Left forelimb (tissue), 1 donor: Measurements from ENCODE around the gene CRELD2.

Source experiments
- DNase-seq: peaks from one replicate; pipeline ENCODE4 v3.0.0-alpha.2; 2018; ENCODE audit warnings: low spot score

CRELD2 gene

DNA sequence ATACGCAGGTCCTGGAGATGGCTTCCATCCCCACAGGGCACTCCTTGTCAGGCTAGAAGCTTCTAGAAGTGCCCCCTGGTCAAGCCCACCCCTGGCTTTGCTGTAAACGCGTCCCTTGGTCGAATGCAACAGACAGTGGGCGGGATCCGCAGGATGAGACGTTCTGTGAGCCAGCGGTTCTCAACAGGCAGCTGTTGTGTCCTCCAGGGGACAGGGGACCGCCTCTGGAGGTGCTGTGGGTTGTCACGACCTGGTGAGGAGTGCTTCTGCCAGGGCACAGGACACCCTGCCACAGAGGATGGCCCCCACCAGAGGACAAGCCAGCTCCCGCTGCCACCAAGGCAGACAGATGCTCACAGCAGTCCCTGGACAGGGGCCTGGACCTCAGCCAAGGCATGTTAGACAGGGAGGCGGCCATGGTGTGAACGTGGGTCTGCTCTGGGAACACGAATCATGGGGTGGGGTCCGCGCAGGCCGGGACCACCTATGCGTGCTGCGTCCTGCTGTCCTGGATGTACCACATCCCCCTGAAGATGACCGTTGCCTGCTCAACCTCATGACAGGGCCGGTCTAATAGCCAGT, 11.7 kb downstream of the CRELD2 start:
- DNase-seq, result no peak

DNA sequence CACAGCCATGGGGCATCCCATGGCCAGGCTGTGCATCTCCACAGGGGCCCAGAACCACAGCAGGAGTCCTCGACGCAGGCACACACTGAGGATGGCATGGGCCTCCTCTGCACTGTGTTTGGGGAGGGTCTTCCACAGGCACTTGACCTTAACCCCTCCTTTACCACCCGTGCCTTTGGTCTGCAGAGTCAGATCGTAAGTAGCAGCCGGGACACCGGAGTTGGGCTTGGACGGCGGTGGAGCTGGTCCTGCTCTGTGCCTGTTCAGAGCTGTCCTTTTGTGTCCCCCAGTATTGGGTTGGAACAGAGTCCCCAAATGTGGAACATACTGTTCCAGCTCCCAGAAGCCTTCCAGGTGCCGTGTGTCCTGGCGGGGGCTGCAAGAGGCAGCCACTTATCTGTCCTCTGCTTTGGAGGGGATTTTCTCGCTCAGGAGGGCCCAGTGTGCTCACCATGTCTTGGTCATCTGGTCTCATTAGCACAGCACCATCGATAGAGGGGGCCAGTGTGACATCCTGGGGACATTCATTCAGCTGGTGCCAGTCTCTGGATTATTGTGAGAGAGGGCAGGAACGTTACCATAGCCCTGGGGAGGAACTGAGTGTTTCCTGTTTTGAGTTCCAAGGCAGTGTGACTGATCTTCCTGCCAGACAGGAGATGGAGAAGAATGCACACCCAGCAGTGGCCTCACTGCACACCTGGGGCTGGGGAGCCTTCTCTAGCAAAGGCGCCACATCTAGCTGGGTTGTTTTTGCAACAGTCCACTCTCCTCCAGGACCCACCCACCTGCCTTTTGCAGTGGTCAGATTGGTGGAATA, 12.4 kb downstream of the CRELD2 start:
- no peak for DNase-seq

DNA sequence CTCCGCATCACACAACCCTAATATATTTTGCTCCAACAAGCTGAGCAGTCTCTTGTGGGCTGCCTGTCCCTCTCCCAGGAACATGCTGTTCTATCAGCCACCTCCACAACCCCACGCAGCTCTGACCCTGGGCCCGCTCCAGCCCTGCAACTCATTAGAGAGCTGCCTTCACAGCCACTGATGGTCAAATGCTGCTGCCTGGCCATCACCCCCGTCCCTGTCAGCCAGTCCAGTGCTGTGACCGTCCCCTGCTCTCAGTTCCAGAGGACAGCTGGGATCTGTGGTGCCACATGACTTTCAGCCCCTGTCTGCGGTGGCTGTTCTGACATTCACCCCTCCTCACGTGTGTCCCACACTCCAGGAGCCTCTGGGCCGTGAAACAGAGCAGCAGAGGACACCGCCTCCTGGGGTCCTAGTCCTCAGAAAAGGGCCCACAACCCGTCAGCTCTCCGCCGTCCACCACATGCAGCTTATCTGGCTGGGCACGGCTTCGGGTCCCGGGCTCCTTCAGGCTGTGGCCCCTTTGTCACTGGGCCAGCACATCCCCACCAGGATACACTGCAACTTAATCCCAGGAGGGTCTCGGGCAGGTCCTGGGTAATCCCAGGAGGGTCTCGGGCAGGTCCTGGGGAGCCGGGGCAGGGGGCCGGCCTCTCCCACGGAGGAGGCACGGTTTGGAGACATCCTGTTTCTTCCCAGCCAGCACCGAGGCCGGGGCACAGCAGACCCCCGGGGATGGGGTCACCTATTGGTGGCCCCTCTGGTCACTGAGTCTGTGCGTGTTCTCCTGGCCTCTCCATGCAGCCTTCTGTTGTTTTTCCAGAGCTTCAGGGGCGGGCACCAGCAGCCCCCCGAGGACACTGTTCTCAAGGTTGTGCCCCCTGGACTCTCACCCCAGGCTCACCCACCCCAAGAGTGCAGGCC, 15.1 kb downstream of the CRELD2 start:
- DNase-seq, result no peak

DNA sequence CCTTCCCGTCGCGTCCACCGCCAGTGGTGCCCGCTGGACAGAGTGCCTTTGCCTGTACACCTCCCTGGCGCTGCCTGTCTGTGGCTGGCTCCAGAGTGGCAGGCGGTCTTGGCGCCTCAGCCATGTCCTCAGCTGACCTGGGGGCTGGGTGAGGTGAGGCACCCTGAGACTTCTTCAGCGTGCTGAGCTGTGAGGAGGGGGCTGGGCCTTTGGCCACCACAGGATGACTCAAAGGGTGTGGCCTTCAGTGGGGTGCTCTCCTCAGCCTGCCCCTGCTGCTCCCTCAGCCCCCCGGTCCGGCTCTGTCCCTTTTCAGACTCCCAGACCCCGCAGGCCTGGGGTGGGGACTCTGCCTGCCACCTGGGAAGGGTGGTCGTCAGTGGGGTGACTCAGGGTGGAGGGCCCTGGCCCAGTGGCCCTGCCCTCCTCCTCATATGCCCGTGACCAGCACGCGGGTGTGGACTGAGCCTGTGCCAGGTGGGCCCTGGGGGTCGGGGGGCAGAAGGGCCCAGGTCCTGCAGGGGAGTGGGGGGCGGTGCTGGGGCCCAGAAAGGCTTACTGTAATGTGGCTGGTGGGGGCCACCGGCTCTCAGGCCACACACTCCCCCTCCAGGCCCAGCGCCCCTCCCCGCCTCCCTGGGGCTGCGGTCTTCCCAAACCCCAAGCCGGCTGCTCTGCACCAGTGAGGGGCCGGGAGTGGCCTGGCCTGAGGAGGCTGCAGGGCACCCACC, 15.9 kb downstream of the CRELD2 start:
- no peak for DNase-seq

DNA sequence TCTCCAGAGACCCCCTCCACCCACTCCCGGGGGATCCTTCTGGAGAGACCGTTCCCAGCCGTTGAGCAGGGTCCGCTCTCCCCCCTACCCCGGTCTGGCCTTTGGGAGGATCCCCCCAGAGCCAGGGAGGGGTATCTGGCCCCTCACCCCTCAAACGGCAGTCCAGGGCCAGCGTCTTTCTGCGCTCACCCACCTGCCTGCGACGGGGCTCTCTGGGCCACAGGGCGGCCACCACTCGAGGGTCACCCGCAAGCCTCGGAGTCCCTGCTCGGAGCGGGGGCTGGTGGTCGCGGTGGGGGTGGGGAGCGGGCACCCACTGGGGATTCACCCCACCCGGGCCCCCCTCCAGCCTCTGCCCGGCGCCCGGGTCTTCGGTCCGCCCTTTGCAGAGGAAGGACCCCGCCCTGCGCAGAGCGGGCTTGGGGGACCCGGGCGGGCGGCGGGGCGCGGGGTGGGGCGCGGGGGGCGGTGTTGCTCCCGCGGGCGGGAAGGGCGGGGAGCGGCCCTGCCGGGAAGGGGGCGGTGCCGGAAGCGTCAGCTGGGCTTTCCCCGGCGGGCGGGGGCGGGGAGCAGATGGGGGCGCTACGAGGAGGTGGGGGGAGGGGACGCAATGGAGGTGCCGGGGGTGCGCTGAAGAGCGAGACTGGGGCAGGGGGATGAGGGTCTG, 16.6 kb downstream of the CRELD2 start:
- DNase-seq, result peak; percentile 80

DNA sequence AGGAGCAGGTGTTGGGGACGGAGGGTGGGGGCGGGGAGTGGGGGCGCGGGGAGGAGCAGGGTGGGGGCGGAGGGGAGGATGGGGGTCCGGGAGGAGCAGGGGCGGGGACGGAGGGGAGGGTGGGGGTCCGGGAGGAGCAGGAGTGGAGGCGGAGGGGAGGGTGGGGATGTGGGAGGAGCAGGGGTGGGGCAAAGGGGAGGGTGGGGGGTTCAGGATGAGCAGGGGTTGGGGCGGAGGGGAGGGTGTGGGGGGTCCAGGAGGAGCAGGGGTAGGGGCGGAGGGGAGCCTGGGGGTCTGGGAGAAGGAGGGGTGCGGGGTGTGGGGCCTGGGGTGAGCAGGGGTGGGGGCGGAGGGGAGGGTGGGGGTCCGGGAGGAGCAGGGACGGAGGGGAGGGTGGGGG, 17.1 kb downstream of the CRELD2 start:
- no peak for DNase-seq

DNA sequence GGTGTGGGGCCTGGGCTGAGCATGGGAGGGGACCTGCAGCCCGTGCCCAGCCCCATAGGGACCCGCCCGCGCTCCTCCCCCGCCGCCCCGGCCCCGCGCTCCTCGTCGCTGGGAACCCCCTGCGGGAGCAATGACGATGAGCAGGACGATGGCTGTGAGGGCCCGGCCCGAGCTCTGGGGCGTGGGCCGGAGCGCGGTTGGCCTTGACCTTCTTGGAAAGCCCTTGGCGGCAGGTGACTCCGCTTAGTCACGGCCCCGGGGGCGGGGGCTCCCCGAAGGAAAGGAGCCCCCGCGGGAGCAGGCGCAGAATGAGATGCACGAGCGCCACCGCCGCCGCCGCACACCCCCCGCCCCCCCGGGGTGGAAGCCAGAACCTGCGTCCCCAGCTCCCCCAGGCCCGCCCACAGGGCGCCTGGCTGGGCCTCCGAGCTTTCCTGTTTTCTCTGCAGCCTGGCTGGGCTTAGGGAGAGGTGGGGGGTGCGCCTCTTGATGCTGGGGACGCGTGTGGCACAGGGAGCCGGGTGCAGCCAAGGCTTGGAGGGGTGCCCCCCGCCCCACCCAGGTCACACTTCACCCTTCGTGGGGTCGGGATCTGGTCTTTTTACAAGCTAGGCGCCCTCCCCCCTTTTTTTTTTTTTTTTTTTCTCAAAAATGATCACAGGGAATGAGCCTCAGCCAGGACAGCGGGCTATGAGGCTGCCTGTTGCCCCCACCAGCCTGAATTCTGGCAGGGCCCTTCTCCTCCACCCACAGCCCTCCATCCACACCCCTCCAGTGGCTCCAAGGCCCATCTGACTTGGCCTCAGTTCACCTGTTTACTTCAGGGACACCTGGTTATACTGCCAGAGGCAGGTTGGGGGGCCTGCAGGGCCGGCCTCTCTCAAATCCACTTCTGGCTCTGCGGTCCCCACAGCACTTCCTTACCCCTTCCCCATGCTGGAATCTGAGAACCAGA, 17.9 kb downstream of the CRELD2 start:
- no peak for DNase-seq

DNA sequence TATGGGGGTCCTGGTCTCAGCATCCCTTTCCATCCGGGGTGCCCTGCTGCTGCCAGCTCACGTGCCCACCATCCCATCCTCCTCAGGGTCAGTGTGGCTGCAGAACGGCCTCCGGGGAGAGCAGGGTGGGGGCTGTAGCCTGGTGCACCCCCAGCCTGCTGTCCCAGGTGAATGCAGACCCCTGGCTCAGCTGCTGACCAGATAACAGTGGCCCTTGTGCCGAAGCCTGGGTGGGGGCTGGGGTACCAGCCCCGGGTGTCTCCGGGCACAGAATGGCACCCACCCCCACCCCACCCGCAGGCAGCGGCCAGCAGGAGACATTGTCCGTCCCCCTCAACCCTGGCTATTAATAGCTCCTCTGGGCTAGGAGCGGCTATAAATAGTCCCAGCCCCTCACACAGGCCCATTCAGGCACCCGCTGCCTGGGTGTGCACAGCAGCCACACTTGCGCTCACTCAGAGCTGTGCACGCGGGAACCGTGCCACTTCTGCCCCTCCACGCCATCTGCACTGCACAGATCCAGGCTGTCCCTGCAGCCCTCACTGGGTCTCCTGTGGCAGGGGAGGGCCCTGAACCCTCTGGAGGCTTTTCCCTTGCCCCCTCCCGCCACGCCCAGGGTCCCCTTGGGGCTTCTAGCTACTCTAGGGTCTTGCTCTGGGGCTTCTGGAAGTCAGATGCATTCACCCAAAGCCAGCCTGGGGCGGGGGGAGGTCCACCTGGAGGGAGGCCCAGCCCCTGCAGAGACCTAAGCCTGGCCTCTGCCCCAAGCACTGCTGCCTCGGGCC, 18.7 kb downstream of the CRELD2 start:
- no peak for DNase-seq

DNA sequence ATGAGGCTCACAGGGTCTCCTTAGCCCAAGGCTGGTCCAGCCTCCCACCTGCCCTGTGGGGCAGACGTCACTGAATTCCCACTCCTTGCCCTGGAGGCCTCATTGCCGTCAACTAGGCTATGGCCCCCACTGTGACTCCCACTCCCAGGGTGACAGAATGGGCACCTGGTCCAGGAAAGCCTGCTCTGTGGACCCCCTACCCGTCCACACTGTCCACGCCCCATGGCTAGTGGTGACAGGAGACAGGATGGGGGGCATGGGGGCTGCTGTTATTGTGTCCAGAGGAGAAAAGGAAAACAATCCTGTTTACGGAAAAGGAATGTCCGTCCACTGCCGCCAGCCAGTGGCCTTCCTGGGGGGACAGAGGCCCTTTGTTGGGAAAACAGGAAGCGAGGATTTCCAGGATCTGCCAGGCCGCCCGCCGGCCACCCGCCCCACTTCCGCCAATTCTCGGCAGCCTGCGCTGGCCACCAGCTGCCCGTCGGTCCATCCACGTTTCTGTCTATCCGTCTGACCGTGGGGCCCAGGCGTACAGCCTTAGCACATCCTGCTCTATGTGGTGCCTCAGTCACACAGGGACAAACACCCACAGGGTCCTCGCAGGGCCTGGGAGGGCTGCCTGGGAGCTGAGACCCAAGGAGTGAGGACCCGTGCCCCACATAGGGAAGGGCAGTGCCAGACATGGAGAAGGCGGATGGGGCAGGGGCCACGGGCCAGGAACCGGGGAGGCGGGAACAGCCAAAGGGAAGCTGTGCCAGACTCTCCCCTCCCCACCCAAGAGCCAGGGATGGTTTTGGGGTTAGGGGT, 19.5 kb downstream of the CRELD2 start:
- no peak for DNase-seq

DNA sequence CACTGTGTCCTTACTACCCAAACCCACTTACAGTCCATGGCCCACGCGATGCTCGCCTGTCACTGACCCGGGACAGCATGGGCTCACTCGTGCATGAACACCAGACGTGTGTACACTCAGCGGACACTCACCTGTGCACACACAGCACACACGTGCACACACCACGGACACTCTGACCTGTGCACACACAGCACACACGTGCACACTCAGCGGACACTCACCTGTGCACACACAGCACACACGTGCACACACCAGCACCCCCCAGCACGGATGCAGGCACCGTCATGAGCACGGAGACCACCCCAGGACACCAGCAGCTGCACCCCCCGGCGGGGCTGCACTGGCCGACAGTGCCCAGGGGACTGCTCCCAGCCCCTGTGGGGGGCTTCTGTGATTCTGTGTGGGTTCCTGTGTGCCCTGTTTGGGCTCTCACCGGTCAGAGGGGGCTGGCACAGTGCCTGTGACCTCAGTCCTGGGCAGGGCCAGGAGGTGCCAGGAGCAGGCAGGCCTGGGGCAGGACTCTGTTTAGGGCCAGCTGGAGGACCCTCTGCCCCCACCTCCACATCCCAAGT, 20.2 kb downstream of the CRELD2 start:
- no peak for DNase-seq

DNA sequence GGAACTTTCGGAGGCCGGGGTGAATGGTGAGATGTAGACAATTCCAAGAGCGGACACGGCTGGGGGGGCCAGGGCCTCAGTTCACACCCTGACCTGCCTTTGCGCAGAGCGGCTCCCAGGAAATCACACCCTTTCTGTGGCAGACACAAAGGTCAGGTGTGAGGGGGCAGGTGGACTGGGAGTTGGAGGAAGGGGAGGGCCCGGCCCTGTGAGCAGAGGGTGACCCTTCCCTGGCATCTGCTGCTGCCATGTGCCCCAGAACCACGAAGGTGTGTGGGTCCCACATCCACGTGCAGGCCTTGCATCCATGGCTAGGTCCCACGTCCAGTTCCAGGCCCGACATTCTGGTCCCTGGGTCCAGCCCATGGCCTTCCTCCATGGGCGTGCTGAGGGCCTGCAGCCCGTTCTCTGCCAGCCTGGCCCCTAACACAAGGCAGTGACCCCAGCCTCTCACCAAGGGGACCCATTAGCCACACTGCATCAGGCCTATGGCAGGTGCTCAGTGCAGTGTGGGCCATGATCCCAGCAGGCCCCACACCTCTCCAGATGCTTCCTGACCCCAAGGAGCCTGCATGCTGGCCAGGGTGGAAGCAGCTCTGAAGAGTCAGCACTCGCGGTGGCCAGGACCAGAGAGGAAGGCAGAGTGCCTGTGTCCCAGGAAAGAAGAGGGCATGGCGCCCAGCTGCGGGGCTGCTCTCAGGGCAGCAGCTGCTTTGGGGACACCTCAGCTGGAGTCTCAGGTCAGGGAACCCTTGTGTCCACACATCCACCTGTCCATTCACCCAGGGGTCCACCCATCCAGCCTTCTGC, 23.3 kb downstream of the CRELD2 start:
- no peak for DNase-seq

DNA sequence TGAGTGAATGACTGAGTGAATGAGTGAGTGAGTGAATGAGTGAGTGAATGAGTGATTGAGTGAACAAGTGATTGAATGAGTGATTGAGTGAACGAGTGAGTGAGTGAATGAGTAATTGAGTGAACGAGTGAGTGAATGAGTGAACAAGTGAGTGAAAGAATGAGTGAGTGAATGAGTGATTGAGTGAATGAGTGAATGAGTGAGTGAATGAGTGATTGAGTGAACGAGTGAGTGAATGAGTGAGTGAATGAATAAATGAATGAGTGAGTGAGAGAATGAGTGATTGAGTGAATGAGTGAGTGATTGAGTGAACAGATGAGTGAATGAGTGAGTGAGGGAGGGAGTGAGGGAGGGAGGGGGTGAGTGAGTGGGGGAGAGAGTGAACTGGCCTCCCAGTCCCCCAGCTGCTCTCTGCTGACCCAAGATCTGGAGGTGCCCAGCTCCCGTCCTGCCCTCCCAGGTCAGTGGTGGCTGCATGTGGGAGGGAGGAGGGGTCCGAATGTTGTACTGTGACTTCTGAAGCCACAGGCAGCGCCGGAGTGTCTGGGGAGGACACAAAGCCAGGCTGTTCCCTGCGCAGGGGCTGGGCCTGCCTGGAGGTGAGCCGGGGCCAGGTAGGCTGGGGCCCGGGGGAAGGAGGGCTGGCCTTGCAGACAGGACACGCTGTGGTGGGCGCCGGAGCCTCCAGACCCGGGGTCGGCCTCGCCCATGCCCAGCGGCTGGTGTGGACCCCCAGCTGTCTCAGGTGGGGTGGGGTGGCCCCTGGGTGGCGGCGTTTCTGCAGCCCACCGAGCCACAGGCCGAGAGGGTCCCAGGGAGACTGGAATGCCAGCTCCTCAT, 24.4 kb downstream of the CRELD2 start:
- DNase-seq, result no peak

DNA sequence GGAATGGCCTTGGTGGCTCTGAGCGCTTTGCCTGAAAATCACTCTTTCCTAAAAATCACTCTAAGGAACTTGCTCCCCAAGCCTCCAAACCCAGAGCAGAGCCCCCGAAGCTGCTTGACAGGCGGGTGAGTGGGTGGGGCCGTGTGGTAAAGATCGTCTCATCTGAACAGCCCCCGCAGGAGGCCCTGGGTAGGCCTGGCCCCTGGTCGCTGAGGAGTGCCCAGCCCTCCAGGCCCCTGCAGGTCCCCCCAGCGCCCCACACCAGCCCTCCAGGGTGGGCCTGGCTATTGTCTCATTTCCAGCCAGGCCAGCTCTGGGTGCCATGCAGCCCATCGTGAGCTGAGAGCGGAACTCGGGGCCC, 25.0 kb downstream of the CRELD2 start:
- no peak for DNase-seq

DNA sequence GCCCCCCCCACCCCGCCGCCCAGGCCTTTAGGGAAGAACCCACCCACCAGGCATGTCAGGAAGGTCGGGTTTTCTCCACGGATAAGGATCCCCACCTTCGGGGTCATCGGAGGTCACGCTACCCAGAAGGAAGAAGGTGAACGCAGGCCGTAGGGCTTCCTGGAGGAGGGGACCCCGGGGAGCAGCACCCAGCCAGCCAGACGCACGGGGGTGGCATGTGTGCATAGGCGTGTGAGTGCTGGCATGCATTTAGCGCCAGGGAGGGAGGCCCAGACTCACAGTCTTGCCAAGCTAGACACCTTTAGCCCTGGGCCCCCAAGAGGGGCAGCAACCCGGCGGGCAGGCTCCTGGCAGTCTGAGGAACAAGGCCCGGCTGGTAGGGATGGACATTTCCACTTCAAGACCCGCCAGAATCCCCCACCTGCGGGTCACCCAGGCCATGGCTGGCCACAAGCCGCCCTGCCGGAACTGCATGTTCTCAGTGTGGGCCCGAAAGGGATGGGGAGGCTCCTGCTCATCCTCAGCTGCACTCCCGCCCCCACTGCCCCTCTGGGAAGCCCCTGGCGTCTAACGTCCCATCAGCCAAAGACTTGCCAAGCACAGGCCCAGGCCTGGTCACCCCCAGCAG, 25.5 kb downstream of the CRELD2 start:
- DNase-seq, result no peak

DNA sequence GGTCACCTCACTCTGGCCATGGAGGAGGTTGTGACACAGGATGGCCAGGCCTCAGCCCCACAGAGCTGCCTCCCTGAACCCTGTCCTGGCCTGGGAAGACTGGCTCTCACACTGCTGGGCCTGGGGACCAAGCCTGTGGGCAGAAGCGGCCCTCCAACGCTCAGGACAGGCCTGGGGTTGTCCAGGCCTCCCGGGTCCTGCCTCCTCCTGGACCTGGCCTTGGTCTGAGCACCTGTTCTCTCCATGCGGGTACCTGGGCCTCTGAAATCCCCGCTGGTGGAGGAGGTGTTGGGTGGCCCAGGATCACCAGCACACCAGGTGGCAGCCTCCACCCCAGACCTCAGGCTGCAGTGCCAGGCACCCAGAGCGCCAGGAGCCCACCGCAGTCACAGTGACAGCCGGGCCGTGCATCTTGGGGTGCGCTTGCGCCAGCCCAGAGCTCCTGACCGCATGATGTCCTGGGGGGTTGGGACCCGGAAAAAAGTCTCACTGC, 26.0 kb downstream of the CRELD2 start:
- no peak for DNase-seq
